C1 segment of cervical spinal cord (tissue), 14 donors: Measurements from ENCODE around the gene APLF.
"Not testable (repeated sequence)": the region's sequence is repeated elsewhere in the genome, so short reads cannot be mapped to it uniquely, and the experiment has no call there.

Source experiments
- DNase-seq, 14 donors: peaks; one replicate each; lab custom pipeline; 2025; lab: John Stamatoyannopoulos, UW

APLF gene

DNA sequence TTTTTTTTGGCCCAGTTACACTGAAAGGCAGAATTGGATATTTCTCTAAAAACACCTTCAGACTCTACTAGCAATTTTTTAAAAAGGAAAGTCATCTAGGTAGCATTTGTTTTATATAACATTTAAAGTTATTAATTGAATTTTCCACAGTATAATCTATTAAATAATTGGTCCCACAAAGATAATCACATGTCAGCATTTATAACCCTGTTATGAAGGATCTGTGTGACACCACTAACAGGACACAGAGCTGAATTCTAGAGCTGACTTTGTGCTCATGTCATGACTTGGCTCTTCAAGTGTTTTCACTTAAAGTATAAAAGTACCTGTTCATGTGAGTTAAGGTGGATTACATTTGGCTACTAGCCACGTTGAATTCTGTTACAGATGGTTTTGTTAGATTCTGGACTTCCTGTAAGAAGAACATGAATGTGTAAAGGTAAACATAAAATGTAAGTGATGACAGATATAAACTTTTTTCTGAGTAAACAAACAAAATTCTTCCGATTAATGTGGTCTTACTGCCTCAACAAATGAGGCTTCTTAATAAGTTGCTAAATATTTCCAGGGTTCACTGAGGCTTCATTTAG, 106.9 kb downstream of the APLF start:
- no peak for DNase-seq

DNA sequence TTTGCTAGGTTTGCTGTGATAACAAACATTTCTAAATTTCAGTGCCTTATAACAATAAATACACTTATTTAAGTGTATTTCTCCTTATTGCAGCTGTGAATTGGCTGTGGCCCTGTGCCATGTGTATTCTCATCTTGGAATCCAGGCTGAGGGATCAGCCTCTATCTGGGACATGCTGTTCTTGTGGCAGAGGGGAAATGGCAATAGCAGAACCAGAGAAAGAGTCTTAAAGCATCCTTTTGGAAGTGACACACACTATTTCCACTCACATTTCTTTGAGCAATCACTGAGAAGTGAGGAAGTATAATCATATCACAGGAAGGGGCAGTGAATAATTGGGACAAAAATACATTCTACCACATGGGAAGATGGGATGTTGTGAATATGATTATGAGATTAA, 109.8 kb downstream of the APLF start:
- DNase-seq = no peak

DNA sequence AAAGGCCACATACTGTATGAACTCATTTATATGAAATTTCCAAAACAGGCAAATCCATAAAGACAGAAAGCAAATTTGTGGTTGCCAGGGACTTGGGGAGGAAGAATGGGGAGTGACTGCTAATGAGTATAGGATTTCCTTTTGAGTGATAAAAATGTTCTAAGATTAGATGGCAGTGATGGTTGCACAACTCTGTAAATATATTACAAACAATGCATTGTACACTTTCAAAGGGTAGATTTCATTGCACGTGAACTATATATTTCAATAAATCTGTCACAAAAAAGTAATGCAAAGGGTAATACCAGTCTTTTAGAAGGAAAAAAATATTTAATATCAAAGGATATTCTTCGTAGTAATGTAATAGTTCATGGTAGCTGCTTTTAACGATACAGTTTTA, 112.3 kb downstream of the APLF start:
- DNase-seq = no peak

DNA sequence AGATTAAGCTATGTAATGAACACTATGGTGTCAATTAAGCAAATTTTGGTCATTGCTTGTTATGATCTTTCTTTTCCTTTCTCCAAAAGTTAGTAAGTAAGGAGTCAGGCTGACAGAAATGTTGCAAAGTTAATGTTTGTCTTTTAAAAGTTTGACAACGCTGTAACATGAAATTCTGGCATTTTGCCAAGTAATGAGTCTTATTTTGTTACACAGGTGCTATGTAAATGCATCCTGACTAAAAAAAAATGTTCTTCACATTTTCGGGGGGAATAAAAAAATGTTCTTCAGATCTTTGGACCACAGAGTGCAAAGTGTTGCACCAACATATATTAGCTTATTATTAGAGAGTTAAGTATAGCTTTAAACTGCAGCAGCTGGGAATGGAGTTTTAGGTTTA, 121.2 kb downstream of the APLF start:
- DNase-seq = no peak

DNA sequence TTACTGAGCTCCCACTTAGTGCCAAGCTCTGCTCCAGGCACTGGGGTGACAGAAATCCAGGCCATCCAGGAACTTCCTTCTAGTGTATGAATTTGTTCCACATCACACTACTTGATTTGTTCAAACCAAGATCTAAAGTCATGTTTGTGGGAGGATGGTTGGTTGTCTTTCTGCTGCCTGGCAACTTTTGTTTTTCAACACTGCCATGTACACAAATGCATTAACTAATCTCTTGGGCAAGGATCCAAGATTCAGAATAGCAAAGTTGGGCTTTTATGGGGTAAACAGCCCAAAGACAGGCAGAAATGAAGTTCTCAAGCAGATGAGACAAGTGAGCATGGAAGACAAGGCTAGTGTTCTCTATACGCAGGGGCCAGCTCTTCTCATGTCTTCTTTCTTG, 122.6 kb downstream of the APLF start:
- no peak for DNase-seq

DNA sequence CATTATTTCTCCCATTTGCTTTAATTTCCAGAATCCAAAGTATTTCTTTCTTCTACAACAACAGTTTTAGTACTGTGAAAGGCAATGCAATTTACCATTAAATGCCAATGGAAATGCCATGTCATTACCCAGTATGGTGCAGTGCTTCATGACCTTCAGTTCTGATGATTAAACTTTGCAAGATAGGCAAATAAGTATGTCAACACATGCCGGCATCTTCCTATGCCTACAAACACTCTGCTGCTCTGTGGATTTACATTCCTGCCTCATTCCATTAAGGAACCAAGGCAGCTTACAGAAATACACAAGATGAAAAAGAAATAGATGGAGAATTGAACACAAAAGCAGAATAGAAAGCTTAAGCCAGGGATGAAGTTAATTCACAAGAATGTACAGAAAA, 123.3 kb downstream of the APLF start:
- DNase-seq = no peak

DNA sequence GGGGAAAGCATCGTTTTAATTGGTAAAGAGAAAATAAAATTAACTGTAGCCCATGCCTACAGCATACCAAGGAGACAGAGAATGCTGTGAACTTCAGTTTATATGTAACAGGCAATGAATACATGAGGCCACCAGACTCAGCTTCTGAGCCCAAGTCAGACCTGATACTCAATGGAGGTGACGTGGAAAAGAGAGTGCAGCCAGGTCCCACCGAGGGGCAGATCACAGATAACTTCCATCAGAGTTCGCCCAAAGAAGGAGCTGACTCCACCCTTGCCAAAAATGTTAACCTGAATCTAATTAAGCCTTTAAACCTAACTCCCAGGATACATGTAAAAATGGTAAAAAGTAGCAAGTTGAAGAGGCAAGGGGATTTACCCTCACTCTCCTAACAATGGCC, 123.8 kb downstream of the APLF start:
- no peak for DNase-seq

DNA sequence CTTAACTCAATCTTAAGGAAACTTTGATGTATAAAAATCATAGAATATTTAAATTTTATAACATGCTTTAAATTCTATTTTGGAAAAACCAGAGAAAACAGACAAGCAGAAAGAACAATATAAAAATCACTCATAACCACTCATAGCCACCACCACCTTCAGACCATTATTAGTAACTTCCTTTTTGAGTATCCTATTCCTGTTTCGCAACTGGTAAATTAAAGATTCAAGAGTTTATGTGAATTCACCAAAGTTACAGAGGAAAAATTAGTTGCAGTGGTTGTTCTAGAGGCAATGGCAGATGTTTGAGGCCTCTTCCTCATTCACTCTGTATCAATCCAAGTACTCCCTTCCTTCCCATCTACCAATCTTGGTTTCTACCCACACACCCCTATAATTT, 126.7 kb downstream of the APLF start:
- DNase-seq = no peak

DNA sequence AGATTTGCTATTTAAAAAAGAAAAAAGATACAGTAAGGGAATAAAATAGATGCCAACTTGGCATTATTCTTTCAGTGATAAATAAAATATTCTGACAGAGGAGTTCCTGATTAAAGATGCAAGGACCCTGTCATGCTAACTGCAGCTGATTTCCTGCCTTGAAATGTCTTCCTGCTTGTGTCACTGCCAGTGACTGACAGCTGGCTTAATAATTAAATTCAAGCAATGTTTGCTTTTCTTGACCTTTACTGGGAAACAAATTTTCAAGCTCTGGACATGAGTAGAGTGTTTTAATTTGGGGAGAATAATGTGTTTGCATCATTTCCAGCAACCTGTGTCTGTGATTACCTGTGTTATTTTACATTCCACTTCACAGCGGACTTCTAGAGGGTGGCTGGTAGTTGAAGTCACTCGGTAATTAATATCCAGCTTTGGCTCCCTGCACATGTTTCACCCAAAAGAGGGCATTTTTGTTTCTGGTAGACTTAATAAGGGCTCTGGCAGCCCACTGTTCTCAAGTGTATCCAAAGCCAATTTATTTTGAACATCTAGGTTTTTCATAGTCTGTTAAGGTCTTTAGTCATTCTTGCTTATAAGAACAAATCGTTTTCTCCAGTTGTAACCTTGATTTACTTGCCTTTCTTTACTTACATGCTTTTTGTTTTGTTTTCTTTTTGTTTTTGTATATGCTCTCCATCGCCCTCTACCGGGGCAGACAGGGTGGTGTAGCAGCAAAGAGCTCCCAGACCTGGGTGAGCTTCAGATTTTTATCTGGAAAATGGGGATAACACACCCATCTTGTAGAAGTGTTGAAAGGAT, 127.5 kb downstream of the APLF start:
- DNase-seq = no peak

DNA sequence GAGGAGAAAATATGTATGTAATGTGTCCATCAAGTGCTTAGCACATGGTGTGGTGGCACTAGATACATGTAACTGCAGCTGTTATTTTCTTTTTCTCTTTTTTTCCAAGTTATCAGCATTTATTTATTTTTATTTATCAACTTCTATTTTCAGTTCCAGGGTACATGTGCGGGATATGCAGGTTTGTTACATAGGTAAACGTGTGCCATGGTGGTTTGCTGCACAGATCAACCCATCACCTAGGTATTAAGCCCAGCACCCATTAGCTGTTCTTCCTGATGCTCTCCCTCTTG, 128.1 kb downstream of the APLF start:
- DNase-seq = not testable (repeated sequence)

DNA sequence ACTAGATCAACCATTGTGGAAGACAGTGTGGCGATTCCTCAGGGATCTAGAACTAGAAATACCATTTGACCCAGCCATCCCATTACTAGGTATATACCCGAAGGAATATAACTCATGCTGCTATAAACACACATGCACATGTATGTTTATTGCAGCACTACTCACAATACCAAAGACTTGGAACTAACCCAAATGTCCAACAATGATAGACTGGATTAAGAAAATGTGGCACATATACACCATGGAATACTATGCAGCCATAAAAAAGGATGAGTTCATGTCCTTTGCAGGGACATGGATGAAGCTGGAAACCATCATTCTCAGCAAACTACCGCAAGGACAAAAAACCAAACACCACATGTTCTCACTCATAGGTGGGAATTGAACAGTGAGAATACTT, 133.1 kb downstream of the APLF start:
- DNase-seq = not testable (repeated sequence)

DNA sequence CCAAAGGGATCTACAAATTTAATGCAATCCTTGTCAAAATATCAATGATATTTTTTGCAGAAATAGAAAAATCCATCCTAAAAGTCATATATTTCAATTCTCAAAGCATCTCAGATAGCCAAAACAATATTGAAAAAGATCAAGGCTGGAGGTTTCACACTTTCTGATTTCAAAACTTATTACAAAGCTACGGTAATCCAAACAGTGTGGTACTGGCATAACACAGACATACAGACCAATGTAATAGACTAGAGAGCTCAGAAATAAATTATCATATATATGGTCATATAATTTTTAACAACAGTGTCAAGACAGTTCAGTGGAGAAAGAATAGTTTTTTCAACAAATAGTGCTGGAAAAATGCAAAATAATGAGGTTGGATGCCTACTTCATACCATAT, 135.7 kb downstream of the APLF start:
- no peak for DNase-seq

DNA sequence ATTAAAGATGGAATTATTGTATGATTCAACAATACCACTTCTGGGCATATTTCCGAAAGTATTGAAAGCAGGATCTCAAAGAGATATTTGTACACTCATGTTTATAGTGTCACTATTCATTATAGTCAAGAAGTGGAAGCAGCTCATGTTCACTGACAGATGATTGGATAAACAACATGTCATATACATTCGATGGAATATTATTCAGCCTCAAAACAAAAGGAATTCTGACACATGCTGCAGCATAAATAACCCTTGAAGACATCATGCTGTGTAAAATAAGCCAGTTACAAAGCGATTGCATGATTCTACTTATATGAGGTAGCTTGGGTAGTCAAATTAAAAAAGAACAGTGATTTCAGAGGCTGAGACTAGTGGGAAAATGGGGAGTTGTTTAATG, 136.7 kb downstream of the APLF start:
- no peak for DNase-seq

DNA sequence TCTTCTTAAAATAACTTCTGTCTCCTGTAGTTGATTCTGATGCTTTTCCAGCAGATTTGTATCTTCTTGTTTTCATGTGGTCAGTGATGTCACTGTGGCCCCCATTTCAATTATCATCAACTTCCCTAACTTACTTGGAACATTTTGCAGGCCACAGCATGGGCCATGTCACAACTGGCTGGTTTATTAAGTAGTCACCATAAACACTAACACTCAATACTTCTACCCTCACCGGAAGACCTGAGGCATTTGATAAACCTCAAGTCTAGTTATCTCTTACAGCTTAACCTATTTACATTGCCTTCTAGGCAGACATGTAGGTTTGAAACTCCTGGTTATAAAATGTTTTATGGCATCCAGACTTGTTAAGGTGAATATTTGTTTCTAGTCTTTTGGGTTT, 138.6 kb downstream of the APLF start:
- no peak for DNase-seq

DNA sequence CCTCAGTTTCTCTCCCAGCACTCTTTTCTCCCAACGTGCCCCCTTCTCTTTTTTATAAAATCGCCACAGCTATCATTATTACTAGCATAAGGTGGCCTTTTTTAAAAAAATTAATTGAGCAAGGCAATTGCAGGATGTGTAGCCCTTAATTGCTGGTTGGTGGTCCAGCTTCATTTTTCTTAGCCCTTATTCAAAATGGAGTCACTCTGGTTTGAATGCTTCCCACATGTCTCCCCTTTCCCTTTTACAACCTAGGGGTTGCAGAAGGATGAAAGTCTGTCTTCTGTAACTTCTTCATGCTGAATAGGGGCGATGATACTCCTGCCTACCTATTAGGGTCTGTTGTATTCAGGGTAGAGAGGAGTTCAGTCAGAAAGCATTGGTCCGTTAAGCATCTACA, 139.4 kb downstream of the APLF start:
- DNase-seq = no peak

DNA sequence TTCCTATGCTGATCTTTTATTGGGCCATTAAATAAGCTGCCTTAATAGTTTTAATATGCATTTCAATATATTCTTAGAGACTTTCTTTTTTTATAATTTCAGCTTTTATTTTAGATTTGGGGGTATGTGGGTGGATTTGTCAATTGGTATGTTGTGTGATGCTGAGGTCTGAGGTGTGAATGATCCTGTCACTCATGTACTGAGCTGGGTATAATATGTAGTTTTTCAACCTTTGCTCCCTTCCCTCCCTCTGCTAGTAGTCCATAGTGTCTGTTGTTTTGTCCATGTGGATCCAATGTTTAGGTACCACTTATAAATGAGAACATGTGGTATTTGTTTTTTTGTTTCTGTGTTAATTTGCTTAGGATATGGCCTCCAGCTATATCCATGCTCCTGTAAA, 140.5 kb downstream of the APLF start:
- no peak for DNase-seq

DNA sequence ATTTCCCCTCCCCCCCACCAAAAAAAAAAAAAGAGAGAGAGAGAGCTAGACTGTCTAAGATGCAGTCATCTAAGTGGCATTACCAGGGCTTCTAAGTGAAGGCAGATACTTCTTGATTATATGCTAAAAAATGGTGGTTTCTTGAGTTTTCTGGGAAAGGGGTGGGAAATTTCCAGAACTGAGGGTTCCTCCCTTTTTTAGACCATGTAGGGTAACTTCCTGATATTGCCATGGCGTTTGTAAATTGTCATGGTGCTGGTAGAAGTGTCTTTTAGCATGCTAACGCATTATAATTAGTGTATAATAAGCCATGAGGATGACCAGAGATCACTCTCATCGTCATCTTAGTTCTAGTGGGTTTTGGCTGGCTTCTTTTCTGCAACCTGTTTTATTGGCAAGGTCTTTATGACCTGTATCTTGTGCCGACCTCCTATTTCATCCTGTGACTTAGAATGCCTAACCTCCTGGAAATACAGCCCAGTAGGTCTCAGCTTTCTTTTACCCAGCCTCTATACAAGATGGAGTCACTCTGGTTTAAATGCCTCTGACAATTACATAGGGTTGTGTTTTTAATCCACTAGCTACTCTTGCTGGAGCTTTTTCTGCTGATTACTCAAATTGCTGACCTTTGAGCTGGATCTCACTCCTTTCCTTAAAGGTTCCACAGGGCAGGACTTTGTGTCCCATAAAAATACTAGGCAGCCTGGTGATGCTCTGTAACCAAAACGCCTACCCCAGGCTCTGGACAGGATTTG, 145.6 kb downstream of the APLF start:
- DNase-seq = no peak

DNA sequence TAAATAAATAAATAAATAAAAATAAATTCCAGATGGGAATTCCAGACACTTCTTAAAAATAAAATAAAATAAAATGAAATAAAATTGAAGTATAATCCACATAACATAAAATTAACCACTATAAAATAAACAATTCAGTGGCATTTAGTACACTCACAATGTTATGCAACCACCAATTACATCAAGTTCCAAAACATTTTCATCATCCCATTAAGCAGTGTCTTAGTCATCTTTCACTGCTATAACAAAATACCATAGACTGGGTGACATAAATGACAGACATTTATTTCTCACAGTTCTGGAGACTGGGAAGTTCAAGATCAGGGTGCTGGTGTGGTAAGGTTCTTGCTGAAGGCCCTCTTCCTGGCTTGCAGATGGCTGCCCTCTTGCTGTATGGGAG, 153.4 kb downstream of the APLF start:
- DNase-seq = no peak

DNA sequence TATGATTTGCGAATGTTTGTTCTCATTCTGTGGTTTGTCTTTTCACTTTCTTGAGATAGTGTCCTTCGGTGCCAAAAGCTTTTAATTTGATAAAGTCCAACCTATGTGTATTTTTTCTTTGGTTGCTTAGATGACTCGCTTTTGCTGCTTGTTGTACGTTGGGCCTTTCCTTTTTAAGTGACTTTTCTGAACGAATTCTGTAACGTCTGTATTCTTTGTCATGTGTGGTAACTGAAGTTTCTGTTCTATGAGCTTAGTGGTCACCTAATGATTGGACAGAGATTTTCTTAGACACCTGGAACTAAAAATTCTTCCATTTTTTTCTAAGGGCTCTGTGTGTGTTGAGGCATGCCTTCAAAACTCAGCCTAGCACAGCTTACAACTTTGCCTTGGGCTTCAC, 156.4 kb downstream of the APLF start:
- no peak for DNase-seq

DNA sequence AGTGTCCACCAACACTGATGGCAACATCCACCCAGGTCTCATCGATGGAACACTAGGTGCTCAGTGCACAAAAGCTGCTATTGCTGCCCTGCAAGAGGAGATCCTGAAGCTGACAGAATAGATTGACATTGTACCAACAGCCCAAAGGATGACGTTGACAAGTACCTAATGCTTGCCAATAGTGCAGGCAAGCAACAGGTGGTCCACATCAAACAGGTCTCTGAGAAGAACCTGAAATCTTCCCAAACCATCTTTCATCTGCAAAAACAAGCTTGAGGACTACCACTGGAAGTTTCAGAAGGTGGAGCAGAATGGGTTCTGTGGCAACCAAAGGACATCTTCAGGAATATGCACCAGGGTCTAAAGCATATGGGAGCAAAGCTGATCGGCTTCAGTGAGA, 160.2 kb downstream of the APLF start:
- no peak for DNase-seq
